WTC11 (cell line): Measurements from ENCODE around the gene RBMS1. TPM values are rescaled to one million over a fixed set of nuclear protein-coding genes. Genes with fewer than 3 reads are reported as not detected.

Source experiments
- ATAC-seq: fragments of 200-7000 bp; cut with Tn5 transposase; 2 replicates; pipeline ENCODE4 v1.10.0; 2021; ENCODE audit warnings: mild to moderate bottlenecking, moderate library complexity
- CTCF ChIA-PET: fragments of 300-600 bp; sonication (Branson Sonifier 250); formaldehyde crosslinking; loops from one replicate; lab custom pipeline; 2021; ENCODE audit warnings: antibody characterized with exemption; lab: Charles Lee
- POLR2A ChIA-PET: fragments of 350-600 bp; sonication (Branson Sonifier 250); formaldehyde crosslinking; loops from one replicate; lab custom pipeline; 2021; ENCODE audit warnings: antibody characterized with exemption; lab: Charles Lee
- DNase-seq: peaks from one replicate; pipeline ENCODE4 v3.0.0; 2021; ENCODE audit warnings: low spot score
- H3K27ac Mint-ChIP-seq: 2 replicates; pipeline ENCODE4 v1.8.0; 2021; ENCODE audit warnings: mixed read lengths
- H3K27me3 Mint-ChIP-seq: 2 replicates; pipeline ENCODE4 v1.8.0; 2021; ENCODE audit warnings: low read depth, mild to moderate bottlenecking, moderate library complexity, mixed read lengths
- H3K36me3 Mint-ChIP-seq: 2 replicates; pipeline ENCODE4 v1.8.0; 2021; ENCODE audit warnings: mixed read lengths
- H3K4me1 Mint-ChIP-seq: 2 replicates; pipeline ENCODE4 v1.8.0; 2022; ENCODE audit warnings: mixed read lengths
- H3K4me3 Mint-ChIP-seq: 2 replicates; pipeline ENCODE4 v1.8.0; 2021; ENCODE audit warnings: mild to moderate bottlenecking, moderate library complexity, mixed read lengths
- H3K9me3 Mint-ChIP-seq: 2 replicates; pipeline ENCODE4 v1.8.0; 2021; ENCODE audit warnings: mixed read lengths
- ATF1 ChIP-seq: sonication (generic); formaldehyde crosslinking; IDR thresholded peaks from 2 replicates; pipeline ENCODE4 v1.8.1; 2023; ENCODE audit warnings: mild to moderate bottlenecking, moderate library complexity, missing genetic modification reagents
- CDX4 ChIP-seq: fragments of 250-450 bp; sonication (Bioruptor Pico); IDR thresholded peaks from 2 replicates; pipeline ENCODE4 v1.9.0; 2021; ENCODE audit warnings: moderate library complexity, mild to moderate bottlenecking, inconsistent platforms, borderline replicate concordance
- EMX1 ChIP-seq: fragments of 250-450 bp; sonication (Bioruptor Pico); IDR thresholded peaks from 2 replicates; pipeline ENCODE4 v1.8.0; 2021; ENCODE audit warnings: mild to moderate bottlenecking
- FOXK1 ChIP-seq: sonication (generic); formaldehyde crosslinking; IDR thresholded peaks from 2 replicates; pipeline ENCODE4 v1.8.0; 2022; ENCODE audit warnings: mild to moderate bottlenecking, moderate library complexity, missing genetic modification reagents
- HMGXB4 ChIP-seq: sonication (generic); formaldehyde crosslinking; IDR thresholded peaks from 2 replicates; pipeline ENCODE4 v1.8.1; 2023; ENCODE audit warnings: mild to moderate bottlenecking, moderate library complexity, missing genetic modification reagents
- MAX ChIP-seq: sonication (generic); formaldehyde crosslinking; IDR thresholded peaks from 2 replicates; pipeline ENCODE4 v1.8.0; 2022; ENCODE audit warnings: mild to moderate bottlenecking, missing genetic modification reagents
- NFATC4 ChIP-seq: fragments of 250-450 bp; sonication (Bioruptor Pico); IDR thresholded peaks from 2 replicates; pipeline ENCODE4 v1.9.0; 2021; ENCODE audit warnings: mild to moderate bottlenecking
- PRDM15 ChIP-seq: sonication (generic); formaldehyde crosslinking; IDR thresholded peaks from 2 replicates; pipeline ENCODE4 v1.8.0; 2022; ENCODE audit warnings: missing genetic modification reagents
- SMAD4 ChIP-seq: sonication (generic); formaldehyde crosslinking; IDR thresholded peaks from 2 replicates; pipeline ENCODE4 v1.8.0; 2022; ENCODE audit warnings: mild to moderate bottlenecking, missing genetic modification reagents
- SOX15 ChIP-seq: fragments of 250-450 bp; sonication (Bioruptor Pico); IDR thresholded peaks from 2 replicates; pipeline ENCODE4 v1.9.0; 2021; ENCODE audit warnings: mild to moderate bottlenecking
- TEAD1 ChIP-seq: sonication (generic); formaldehyde crosslinking; IDR thresholded peaks from 2 replicates; pipeline ENCODE4 v1.8.0; 2022; ENCODE audit warnings: mild to moderate bottlenecking, missing genetic modification reagents
- ZBTB43 ChIP-seq: sonication (generic); formaldehyde crosslinking; IDR thresholded peaks from 2 replicates; pipeline ENCODE4 v1.8.1; 2023; ENCODE audit warnings: mild to moderate bottlenecking, missing genetic modification reagents
- ZNF121 ChIP-seq: sonication (generic); formaldehyde crosslinking; IDR thresholded peaks from 2 replicates; pipeline ENCODE4 v1.8.0; 2023; ENCODE audit warnings: missing genetic modification reagents
- ZNF138 ChIP-seq: sonication (generic); formaldehyde crosslinking; conservative IDR thresholded peaks from 2 replicates; pipeline ENCODE4 v1.8.1; 2022; ENCODE audit warnings: mild to moderate bottlenecking, moderate library complexity, missing genetic modification reagents
- ZNF396 ChIP-seq: fragments of 250-450 bp; sonication (Bioruptor Pico); IDR thresholded peaks from 2 replicates; pipeline ENCODE4 v1.8.0; 2021; ENCODE audit warnings: mild to moderate bottlenecking, moderate library complexity, borderline replicate concordance
- ZNF425 ChIP-seq: fragments of 250-450 bp; sonication (Bioruptor Pico); conservative IDR thresholded peaks from 2 replicates; pipeline ENCODE4 v1.9.0; 2021; ENCODE audit warnings: mild to moderate bottlenecking
- ZNF532 ChIP-seq: fragments of 250-450 bp; sonication (Bioruptor Pico); IDR thresholded peaks from 2 replicates; pipeline ENCODE4 v1.9.0; 2021; ENCODE audit warnings: mild to moderate bottlenecking, borderline replicate concordance
- total RNA-seq: library from RNA; stranded (reverse); gene quantifications from 3 replicates; pipeline ENCODE4 v1.2.3, GENCODE V29; 2021
- TF ChIP-seq, protein P1 (sequence below): sonication (generic); formaldehyde crosslinking; IDR thresholded peaks from 2 replicates; pipeline ENCODE4 v1.8.1; 2023; ENCODE audit warnings: mild to moderate bottlenecking, missing genetic modification reagents, borderline replicate concordance

RBMS1 gene
- total RNA-seq, 1 experiment from 2014 or later = 56.3 TPM

DNA sequence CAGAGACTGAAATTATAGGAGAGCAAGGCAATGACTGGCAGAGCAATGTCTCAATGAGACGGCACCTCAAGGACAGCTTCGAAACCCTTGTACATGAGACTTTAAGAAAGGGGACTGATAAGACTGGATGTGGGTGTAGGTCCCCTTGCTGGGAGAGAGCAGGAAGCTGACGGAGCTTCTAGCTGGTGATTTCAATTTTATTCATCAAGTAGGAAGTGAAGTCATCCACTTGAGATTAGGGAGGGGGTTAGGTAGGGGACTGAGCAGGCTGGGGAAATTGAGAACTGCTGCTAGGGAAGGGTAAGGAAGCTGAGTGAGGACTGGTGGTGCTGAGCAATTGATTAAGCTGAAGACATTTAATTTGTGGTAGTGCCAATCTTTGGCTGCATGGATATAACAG lies 194.1 kb downstream of the RBMS1 start (continued):
- TF ChIP-seq TEAD1 = no peak
- no peak for TF ChIP-seq MAX (CRISPR knock-in tag)
- no peak for TF ChIP-seq ZNF396 (CRISPR knock-in tag)
- TF ChIP-seq HMGXB4 (CRISPR knock-in tag) = no peak
- no peak for TF ChIP-seq SMAD4 (CRISPR knock-in tag)
- no peak for TF ChIP-seq NFATC4 (CRISPR knock-in tag)
- TF ChIP-seq ZNF425 (CRISPR knock-in tag) = no peak
- TF ChIP-seq ATF1 (CRISPR knock-in tag) = no peak
- no peak for TF ChIP-seq ZBTB43
- no peak for TF ChIP-seq FOXK1

GRCh38 chr2:160298960-160299359 lies 194.6 kb downstream of the RBMS1 start:
- DNase-seq = no peak
- no peak for TF ChIP-seq ZNF121 (CRISPR knock-in tag)
- no peak for TF ChIP-seq EMX1 (CRISPR knock-in tag)
- no peak for TF ChIP-seq ZNF138 (CRISPR knock-in tag)
- TF ChIP-seq SOX15 = no peak
- TF ChIP-seq, protein P1, sequence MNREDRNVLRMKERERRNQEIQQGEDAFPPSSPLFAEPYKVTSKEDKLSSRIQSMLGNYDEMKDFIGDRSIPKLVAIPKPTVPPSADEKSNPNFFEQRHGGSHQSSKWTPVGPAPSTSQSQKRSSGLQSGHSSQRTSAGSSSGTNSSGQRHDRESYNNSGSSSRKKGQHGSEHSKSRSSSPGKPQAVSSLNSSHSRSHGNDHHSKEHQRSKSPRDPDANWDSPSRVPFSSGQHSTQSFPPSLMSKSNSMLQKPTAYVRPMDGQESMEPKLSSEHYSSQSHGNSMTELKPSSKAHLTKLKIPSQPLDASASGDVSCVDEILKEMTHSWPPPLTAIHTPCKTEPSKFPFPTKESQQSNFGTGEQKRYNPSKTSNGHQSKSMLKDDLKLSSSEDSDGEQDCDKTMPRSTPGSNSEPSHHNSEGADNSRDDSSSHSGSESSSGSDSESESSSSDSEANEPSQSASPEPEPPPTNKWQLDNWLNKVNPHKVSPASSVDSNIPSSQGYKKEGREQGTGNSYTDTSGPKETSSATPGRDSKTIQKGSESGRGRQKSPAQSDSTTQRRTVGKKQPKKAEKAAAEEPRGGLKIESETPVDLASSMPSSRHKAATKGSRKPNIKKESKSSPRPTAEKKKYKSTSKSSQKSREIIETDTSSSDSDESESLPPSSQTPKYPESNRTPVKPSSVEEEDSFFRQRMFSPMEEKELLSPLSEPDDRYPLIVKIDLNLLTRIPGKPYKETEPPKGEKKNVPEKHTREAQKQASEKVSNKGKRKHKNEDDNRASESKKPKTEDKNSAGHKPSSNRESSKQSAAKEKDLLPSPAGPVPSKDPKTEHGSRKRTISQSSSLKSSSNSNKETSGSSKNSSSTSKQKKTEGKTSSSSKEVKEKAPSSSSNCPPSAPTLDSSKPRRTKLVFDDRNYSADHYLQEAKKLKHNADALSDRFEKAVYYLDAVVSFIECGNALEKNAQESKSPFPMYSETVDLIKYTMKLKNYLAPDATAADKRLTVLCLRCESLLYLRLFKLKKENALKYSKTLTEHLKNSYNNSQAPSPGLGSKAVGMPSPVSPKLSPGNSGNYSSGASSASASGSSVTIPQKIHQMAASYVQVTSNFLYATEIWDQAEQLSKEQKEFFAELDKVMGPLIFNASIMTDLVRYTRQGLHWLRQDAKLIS (CRISPR knock-in tag) = no peak
- TF ChIP-seq TEAD1 = no peak
- TF ChIP-seq PRDM15 = no peak
- no peak for TF ChIP-seq ZNF532 (CRISPR knock-in tag)
- TF ChIP-seq CDX4 (CRISPR knock-in tag) = no peak
- Mint-ChIP-seq H3K27me3 (no peaks in the 10 kb centered on the region), H3K9me3 (no peaks in the 10 kb centered on the region), H3K36me3 (peaks cover 37% of the 10 kb centered on the region), H3K4me3 (no peak overlapping the region), H3K4me1 (peaks cover 14% of the 10 kb centered on the region), H3K27ac (no peak overlapping the region)
- CTCF ChIA-PET = no interaction called here
- ATAC-seq = no peak
- POLR2A ChIA-PET = no interaction called here
